HUDEP-2 (cell line): ENCODE data around the gene MRPS11.
"Not testable (repeated sequence)": the region's sequence is repeated elsewhere in the genome, so short reads cannot be mapped to it uniquely, and the experiment has no call there.

ENCODE experiments used
- DNase-seq, 76 experiments: peaks; one replicate each; lab custom pipeline; 2025; ENCODE audit not compliant: unreplicated experiment in 76 of 76; lab: John Stamatoyannopoulos, UW

MRPS11 gene

GRCh38 chr15:88487796-88488523 is 20.5 kb downstream of the MRPS11 start:
- DNase-seq = no peak

GRCh38 chr15:88489321-88489720 is 21.8 kb downstream of the MRPS11 start:
- no peak for DNase-seq

- DNase-seq = no peak
Measured at GRCh38 chr15:88490036-88490435, 22.5 kb downstream of the MRPS11 start.

GRCh38 chr15:88491158-88491557 is 23.6 kb downstream of the MRPS11 start:
- DNase-seq = peak in 1 of 76 experiments; percentile 5

GRCh38 chr15:88493844-88494243 is 26.3 kb downstream of the MRPS11 start:
- DNase-seq = no peak

GRCh38 chr15:88497109-88497765 is 29.7 kb downstream of the MRPS11 start:
- DNase-seq = no peak

GRCh38 chr15:88498996-88499395 is 31.5 kb downstream of the MRPS11 start:
- DNase-seq = no peak

GRCh38 chr15:88504445-88504844 is 36.9 kb downstream of the MRPS11 start:
- DNase-seq = no peak

GRCh38 chr15:88505721-88506120 is 38.2 kb downstream of the MRPS11 start:
- DNase-seq = no peak

- no peak for DNase-seq
Measured at GRCh38 chr15:88506628-88507027, 39.1 kb downstream of the MRPS11 start.

- DNase-seq = no peak
Measured at GRCh38 chr15:88509321-88509720, 41.8 kb downstream of the MRPS11 start.

GRCh38 chr15:88509964-88510363 is 42.5 kb downstream of the MRPS11 start:
- no peak for DNase-seq

- DNase-seq = no peak
Measured at GRCh38 chr15:88511161-88511560, 43.7 kb downstream of the MRPS11 start.

GRCh38 chr15:88512078-88512477 is 44.6 kb downstream of the MRPS11 start:
- no peak for DNase-seq

- no peak for DNase-seq
Measured at GRCh38 chr15:88512601-88513000, 45.1 kb downstream of the MRPS11 start.

- DNase-seq = no peak
Measured at GRCh38 chr15:88513195-88513594, 45.7 kb downstream of the MRPS11 start.

GRCh38 chr15:88518903-88519302 is 51.4 kb downstream of the MRPS11 start:
- no peak for DNase-seq

GRCh38 chr15:88524094-88524493 is 56.6 kb downstream of the MRPS11 start:
- not testable (repeated sequence) for DNase-seq

- no peak for DNase-seq
Measured at GRCh38 chr15:88525418-88525817, 57.9 kb downstream of the MRPS11 start.

- no peak for DNase-seq
Measured at GRCh38 chr15:88526247-88526879, 58.9 kb downstream of the MRPS11 start.

- DNase-seq = no peak
Measured at GRCh38 chr15:88529021-88529630, 61.6 kb downstream of the MRPS11 start.
